Skin of body (tissue), 2 donors: ENCODE results near the gene SUSD6. TPM values are rescaled to one million over a fixed set of nuclear protein-coding genes. Genes with fewer than 3 reads are reported as not detected.

Source experiments
- DNase-seq: peaks from one replicate; lab custom pipeline; 2025; lab: John Stamatoyannopoulos, UW
- total RNA-seq: library from RNA; depleted of rRNA; stranded (reverse); fragments of >200 nt; gene quantifications from one replicate; pipeline ENCODE4 v1.2.3, GENCODE V29; 2014

The SUSD6 gene
- total RNA-seq, 1 donor from 2014 or later: 18.5 TPM

- DNase-seq: no peak
Observed at GRCh38 chr14:69755296-69755695, 143.9 kb downstream of the SUSD6 start.

GRCh38 chr14:69755784-69756183, 144.4 kb downstream of the SUSD6 start:
- no peak for DNase-seq

GRCh38 chr14:69756298-69756697, 144.9 kb downstream of the SUSD6 start:
- DNase-seq: no peak

GRCh38 chr14:69760810-69761209, 149.4 kb downstream of the SUSD6 start:
- no peak for DNase-seq

GRCh38 chr14:69763761-69764510, 152.5 kb downstream of the SUSD6 start:
- DNase-seq: no peak

Other genes starting within 250 kb of the SUSD6 start
- 158 TPM for gene ERH, start 213.3 kb upstream of the SUSD6 start, total RNA-seq
- 70.9 TPM for gene SLC39A9, start 212.9 kb upstream of the SUSD6 start, total RNA-seq
- gene PLEKHD1, start 126.9 kb upstream of the SUSD6 start, total RNA-seq: 0.20 TPM
- not detected for gene CCDC177, start 36.7 kb upstream of the SUSD6 start, total RNA-seq
- 253 TPM for gene SRSF5, start 155.5 kb downstream of the SUSD6 start, total RNA-seq
- gene SLC10A1, start 185.6 kb downstream of the SUSD6 start, total RNA-seq: not detected